ENCODE data around the gene CCDC40. TPM values are rescaled to one million over a fixed set of nuclear protein-coding genes. Genes with fewer than 3 reads are reported as not detected.

Gene CCDC40
- total and polyA plus RNA-seq, 2 of the 13 experiments (the other 11 are each of a cell fraction or from before 2014, with no cell fraction given) = 4.1 to 5.5 TPM

GRCh38 chr17:79991924-79992648 lies 44.4 kb upstream of the CCDC40 start (continued):
- TF ChIP-seq ZBTB40 (IDR thresholded peaks at IDR 0.05) (no peak), ZBTB40 (CRISPR knock-in tag; IDR thresholded peaks at IDR 0.05) (peak; percentile 41; the same call in 1 of the 2 replicates), ZEB1 (IDR thresholded peaks at IDR 0.05; ENCODE audit: insufficient replicate concordance, low read depth) (no peak), ZNF225 (CRISPR knock-in tag; IDR thresholded peaks at IDR 0.05) (no peak; the same call in 1 of the 2 replicates), PREB (CRISPR knock-in tag; IDR thresholded peaks at IDR 0.05) (no peak), ZNF574 (CRISPR knock-in tag; IDR thresholded peaks at IDR 0.05) (peak; percentile 67), ZIK1 (CRISPR knock-in tag; IDR thresholded peaks at IDR 0.05; ENCODE audit: borderline replicate concordance, low read depth) (no peak; the same call in 1 of the 2 replicates), TFAP4 (IDR thresholded peaks at IDR 0.05; ENCODE audit: borderline replicate concordance, low read depth) (peak; percentile 35; the same call in 1 of the 2 replicates), NAIF1 (CRISPR knock-in tag; IDR thresholded peaks at IDR 0.05; ENCODE audit: borderline replicate concordance) (peak; percentile 71; the same call in 1 of the 2 replicates), ZNF878 (CRISPR knock-in tag; IDR thresholded peaks at IDR 0.05) (peak; percentile 61; the same call in 1 of the 2 replicates)
